Endothelial cell of coronary artery (primary cell): Measurements from ENCODE around the gene ELOVL4. TPM values are rescaled to one million over a fixed set of nuclear protein-coding genes. Genes with fewer than 3 reads are reported as not detected.

Experiments used
- total RNA-seq: library from RNA; depleted of rRNA; stranded (reverse); fragments of >200 nt; gene quantifications from 2 replicates; pipeline ENCODE4 v1.2.3, GENCODE V29; 2014

Gene ELOVL4
- total RNA-seq = 0.94 and 1.6 TPM in 2 replicates

DNA sequence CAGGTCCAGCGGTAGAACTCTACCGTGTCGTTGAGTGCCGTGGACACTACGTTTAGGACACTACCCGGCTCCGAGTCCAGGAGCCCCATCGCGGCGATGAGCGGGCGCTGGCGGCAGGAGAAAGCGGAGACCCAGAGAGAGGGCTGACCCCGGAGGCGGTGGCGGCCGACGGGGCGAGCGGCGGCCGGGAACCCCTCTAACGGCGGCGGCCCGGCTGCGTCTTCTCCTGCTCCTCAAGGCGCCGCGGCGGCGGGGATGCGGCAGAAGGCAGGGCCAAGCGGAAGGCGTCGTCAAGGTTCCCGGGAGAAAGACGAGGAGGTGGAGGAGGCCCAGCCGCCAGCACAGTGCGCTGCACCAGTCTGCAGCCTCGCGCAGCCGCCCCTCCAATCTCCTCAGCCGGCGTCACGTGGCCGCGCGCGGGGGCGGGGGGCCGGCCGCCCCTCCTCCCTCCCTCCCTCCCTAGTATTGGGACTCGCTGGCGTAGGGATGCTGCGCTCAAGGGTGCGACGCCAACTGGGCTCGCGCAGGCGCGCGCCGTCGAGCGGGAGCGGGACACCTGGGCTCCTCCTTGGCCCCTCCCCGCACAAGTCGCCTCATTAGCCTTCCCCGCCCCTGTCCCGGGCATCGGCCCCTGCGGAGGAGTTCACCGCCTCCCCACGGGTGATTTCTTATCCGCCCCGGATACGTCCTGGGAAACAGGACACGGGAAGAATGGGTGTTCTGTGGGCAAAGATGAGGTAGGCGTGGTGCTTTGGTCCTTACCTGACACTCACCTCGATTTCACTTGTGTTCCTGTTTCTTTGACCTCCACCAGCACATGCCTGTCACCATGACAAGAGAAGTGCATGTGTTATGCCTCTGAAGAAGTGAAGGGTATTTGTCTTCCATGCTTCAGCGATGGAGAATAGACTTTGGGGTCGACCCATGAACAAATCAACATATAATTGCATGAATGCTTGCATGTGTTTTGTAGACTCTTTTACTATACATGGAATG, at the start of gene ELOVL4:
Gene ELOVL4, minus strand, starts transcription at position 363 of the 996 bp plus-strand sequence. Its CDS starts 274 bp downstream, at position 89.

Other genes with a start within 250 kb of the ELOVL4 start
- gene TTK, start 57.1 kb upstream of the ELOVL4 start, total RNA-seq = 7.6 and 17.1 TPM in 2 replicates
- 7.9 and 8.9 TPM in 2 replicates for gene BCKDHB, start 159.1 kb upstream of the ELOVL4 start, total RNA-seq